ENCODE results near the gene MRPL45. TPM values are rescaled to one million over a fixed set of nuclear protein-coding genes. Genes with fewer than 3 reads are reported as not detected.

The MRPL45 gene
- total and polyA plus RNA-seq, 2 of the 13 experiments (the other 11 are each of a cell fraction or from before 2014, with no cell fraction given) = 89.5 to 157 TPM

DNA sequence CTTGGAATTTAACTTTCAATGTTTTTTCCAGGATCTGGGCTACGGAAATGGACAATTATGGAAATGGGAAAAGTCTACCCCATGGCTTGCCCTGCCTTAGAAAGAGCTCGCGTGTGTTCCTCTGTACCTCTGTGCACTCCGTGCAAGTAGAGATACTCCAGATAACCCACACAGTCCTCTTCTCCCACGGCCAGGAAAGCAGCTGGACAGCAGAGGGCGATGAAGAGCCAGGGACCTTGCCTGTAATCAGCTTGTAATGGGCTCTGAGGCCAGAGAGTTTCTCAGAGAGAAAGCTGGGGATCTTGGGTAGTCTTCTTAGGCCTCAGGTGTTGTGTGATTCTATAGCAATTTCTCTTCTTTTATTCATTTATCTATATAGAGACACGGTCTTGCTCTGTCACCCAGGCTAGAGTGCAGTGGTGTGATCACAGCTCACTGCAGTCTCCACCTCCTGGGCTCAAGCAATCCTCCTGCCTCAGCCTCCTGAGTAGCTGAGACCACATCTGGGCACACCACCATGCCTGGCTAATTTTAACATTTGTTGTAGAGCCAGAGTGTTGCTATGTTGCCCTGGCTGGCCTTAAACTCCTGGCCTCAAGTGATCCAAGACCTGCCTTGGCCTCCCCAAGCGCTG, 52.2 kb downstream of the MRPL45 start (continued):
- TF ChIP-seq IRF9 (CRISPR knock-in tag; IDR thresholded peaks at IDR 0.05; ENCODE audit: borderline replicate concordance) (no peak), PHF5A (CRISPR knock-in tag; IDR thresholded peaks at IDR 0.05; ENCODE audit: low read depth, unreplicated experiment) (no peak), RELA (CRISPR knock-in tag; IDR thresholded peaks at IDR 0.05) (no peak), ATF2 (CRISPR knock-in tag; IDR thresholded peaks at IDR 0.05) (peak; percentile 69; the same call in 1 of the 2 replicates), GABPB1 (CRISPR knock-in tag; IDR thresholded peaks at IDR 0.05) (peak; percentile 28; the same call in 1 of the 2 replicates), ZBTB7B (CRISPR knock-in tag; IDR thresholded peaks at IDR 0.05) (no peak), ZNF543 (CRISPR knock-in tag; IDR thresholded peaks at IDR 0.05) (no peak), HOXA9 (CRISPR knock-in tag; IDR thresholded peaks at IDR 0.05; ENCODE audit: borderline replicate concordance) (no peak), ZNF773 (CRISPR knock-in tag; IDR thresholded peaks at IDR 0.05; ENCODE audit: borderline replicate concordance) (no peak), ZNF652 (CRISPR knock-in tag; IDR thresholded peaks at IDR 0.05; ENCODE audit: borderline replicate concordance, low read depth) (no peak), ZNF17 (CRISPR knock-in tag; IDR thresholded peaks at IDR 0.05) (no peak), PPARG (CRISPR knock-in tag; conservative IDR thresholded peaks at IDR 0.05) (0 out of 2 replicates have a peak, but pooled peaks have one; percentile 29), TBL1XR1 (IDR thresholded peaks at IDR 0.05; ENCODE audit: borderline replicate concordance, low read length, partially characterized antibody) (no peak), ETV5 (CRISPR knock-in tag; IDR thresholded peaks at IDR 0.05; ENCODE audit: borderline replicate concordance) (peak; percentile 6; the same call in 1 of the 2 replicates)
- TF ChIP-seq, protein P1, sequence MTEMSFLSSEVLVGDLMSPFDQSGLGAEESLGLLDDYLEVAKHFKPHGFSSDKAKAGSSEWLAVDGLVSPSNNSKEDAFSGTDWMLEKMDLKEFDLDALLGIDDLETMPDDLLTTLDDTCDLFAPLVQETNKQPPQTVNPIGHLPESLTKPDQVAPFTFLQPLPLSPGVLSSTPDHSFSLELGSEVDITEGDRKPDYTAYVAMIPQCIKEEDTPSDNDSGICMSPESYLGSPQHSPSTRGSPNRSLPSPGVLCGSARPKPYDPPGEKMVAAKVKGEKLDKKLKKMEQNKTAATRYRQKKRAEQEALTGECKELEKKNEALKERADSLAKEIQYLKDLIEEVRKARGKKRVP (CRISPR knock-in tag; IDR thresholded peaks at IDR 0.05) = peak in 1 of 2 experiments; percentile 28; a peak in 1 of 4 replicates
- TF ChIP-seq, protein P2, sequence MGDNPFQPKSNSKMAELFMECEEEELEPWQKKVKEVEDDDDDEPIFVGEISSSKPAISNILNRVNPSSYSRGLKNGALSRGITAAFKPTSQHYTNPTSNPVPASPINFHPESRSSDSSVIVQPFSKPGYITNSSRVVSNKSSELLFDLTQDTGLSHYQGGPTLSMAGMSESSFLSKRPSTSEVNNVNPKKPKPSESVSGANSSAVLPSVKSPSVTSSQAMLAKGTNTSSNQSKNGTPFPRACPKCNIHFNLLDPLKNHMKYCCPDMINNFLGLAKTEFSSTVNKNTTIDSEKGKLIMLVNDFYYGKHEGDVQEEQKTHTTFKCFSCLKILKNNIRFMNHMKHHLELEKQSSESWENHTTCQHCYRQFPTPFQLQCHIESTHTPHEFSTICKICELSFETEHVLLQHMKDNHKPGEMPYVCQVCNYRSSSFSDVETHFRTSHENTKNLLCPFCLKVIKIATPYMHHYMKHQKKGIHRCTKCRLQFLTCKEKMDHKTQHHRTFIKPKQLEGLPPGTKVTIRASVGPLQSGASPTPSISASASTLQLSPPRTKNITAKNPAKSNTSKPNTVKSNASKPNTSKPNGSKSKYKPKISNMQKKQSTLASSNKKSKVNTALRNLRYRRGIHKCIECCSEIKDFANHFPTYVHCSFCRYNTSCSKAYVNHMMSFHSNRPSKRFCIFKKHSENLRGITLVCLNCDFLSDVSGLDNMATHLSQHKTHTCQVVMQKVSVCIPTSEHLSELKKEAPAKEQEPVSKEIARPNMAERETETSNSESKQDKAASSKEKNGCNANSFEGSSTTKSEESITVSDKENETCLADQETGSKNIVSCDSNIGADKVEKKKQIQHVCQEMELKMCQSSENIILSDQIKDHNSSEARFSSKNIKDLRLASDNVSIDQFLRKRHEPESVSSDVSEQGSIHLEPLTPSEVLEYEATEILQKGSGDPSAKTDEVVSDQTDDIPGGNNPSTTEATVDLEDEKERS (CRISPR knock-in tag; IDR thresholded peaks at IDR 0.05) = peak; percentile 52; the same call in 1 of the 2 replicates
- TF ChIP-seq, protein P3, sequence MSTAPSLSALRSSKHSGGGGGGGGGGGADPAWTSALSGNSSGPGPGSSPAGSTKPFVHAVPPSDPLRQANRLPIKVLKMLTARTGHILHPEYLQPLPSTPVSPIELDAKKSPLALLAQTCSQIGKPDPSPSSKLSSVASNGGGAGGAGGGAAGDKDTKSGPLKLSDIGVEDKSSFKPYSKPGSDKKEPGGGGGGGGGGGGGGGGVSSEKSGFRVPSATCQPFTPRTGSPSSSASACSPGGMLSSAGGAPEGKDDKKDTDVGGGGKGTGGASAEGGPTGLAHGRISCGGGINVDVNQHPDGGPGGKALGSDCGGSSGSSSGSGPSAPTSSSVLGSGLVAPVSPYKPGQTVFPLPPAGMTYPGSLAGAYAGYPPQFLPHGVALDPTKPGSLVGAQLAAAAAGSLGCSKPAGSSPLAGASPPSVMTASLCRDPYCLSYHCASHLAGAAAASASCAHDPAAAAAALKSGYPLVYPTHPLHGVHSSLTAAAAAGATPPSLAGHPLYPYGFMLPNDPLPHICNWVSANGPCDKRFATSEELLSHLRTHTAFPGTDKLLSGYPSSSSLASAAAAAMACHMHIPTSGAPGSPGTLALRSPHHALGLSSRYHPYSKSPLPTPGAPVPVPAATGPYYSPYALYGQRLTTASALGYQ (CRISPR knock-in tag; IDR thresholded peaks at IDR 0.05) = no peak
